SU-DHL-6 (cell line): Measurements from ENCODE around the gene HAO1.

Source experiments
- H2AFZ ChIP-seq: fragments of 200-600 bp; sonication (generic); 2 replicates; pipeline ENCODE4 v1.6.1; 2014; ENCODE audit warnings: low read depth, mild to moderate bottlenecking, moderate library complexity, mixed read lengths, antibody characterized with exemption, low read length; ENCODE audit not compliant: severe bottlenecking
- H3F3A ChIP-seq: fragments of 200-600 bp; shearing (Covaris generic); 2 replicates; pipeline ENCODE4 v1.6.0; 2016; ENCODE audit warnings: antibody characterized with exemption, mild to moderate bottlenecking; ENCODE audit not compliant: insufficient read depth
- H3K27ac ChIP-seq: fragments of 200-600 bp; sonication (generic); 2 replicates; pipeline ENCODE4 v1.5.1; 2016; ENCODE audit warnings: low read depth, mild to moderate bottlenecking, low read length, moderate library complexity, mixed read lengths
- H3K27me3 ChIP-seq: fragments of 200-600 bp; sonication (generic), shearing (Covaris generic); 2 replicates; pipeline ENCODE4 v1.6.0; 2014; ENCODE audit warnings: mild to moderate bottlenecking, low read length
- H3K36me3 ChIP-seq: fragments of 200-600 bp; sonication (generic); 2 replicates; pipeline ENCODE4 v1.6.1; 2014; ENCODE audit warnings: mild to moderate bottlenecking, low read length, mixed read lengths
- H3K4me2 ChIP-seq: fragments of 300-600, 200-600 bp; shearing (Covaris generic), sonication (generic); 2 replicates; pipeline ENCODE4 v1.6.0; 2014; ENCODE audit warnings: low read length, low read depth, mild to moderate bottlenecking; ENCODE audit not compliant: poor library complexity, severe bottlenecking
- H3K4me3 ChIP-seq: fragments of 200-600 bp; sonication (generic); 2 replicates; pipeline ENCODE4 v1.5.1; 2014; ENCODE audit warnings: antibody characterized with exemption, low read length, mild to moderate bottlenecking, mixed read lengths; ENCODE audit not compliant: insufficient read depth, poor library complexity, severe bottlenecking
- H3K79me2 ChIP-seq: fragments of 200-600 bp; sonication (generic); 2 replicates; pipeline ENCODE4 v1.6.1; 2014; ENCODE audit warnings: mild to moderate bottlenecking, low read length, moderate library complexity; ENCODE audit not compliant: insufficient read depth
- H3K9ac ChIP-seq: fragments of 200-600 bp; sonication (generic); 2 replicates; pipeline ENCODE4 v1.7.0; 2014; ENCODE audit warnings: mild to moderate bottlenecking, low read length
- H3K9me2 ChIP-seq: fragments of 200-600 bp; sonication (generic); replicated peaks from 2 replicates; pipeline ENCODE4 v1.6.1; 2014; ENCODE audit warnings: low read length; ENCODE audit not compliant: insufficient read depth
- H3K9me3 ChIP-seq: fragments of 200-600 bp; sonication (generic); 2 replicates; pipeline ENCODE4 v1.6.1; 2014; ENCODE audit warnings: low read length, mixed read lengths; ENCODE audit not compliant: insufficient read depth
- H4K20me1 ChIP-seq: fragments of 200-600 bp; sonication (generic); 2 replicates; pipeline ENCODE4 v1.6.1; 2014; ENCODE audit warnings: low read depth, mild to moderate bottlenecking, antibody characterized with exemption, low read length, moderate library complexity, mixed read lengths
- EZH2phosphoT487 ChIP-seq: fragments of 200-600 bp; sonication (generic), shearing (Covaris generic); conservative IDR thresholded peaks from 2 replicates; pipeline ENCODE4 v1.6.1; 2018; ENCODE audit warnings: mild to moderate bottlenecking, antibody characterized with exemption, low read length, moderate library complexity, mixed read lengths
- TF ChIP-seq, protein P1 (sequence below): fragments of 200-600 bp; sonication (generic); IDR thresholded peaks from one replicate; pipeline ENCODE4 v1.5.1; 2017; ENCODE audit warnings: antibody characterized with exemption, mild to moderate bottlenecking, low read length, moderate library complexity; ENCODE audit not compliant: insufficient read depth, poor library complexity, severe bottlenecking

The HAO1 gene

GRCh38 chr20:7975851-7976414 lies 35.7 kb upstream of the HAO1 start:
- Histone ChIP-seq H3K9me2 (no peaks in the 10 kb centered on the region), H3F3A (no peaks in the 10 kb centered on the region), H3K9me3 (no peaks in the 10 kb centered on the region), H3K79me2 (no peaks in the 10 kb centered on the region), H3K27ac (no peak overlapping the region), H3K4me3 (no peak overlapping the region), H3K4me2 (no peak overlapping the region), H3K36me3 (no peaks in the 10 kb centered on the region), H3K27me3 (no peaks in the 10 kb centered on the region), H4K20me1 (no peaks in the 10 kb centered on the region), H2AFZ (no peak overlapping the region), H3K9ac (no peak overlapping the region)
- TF ChIP-seq EZH2phosphoT487, result no peak
- TF ChIP-seq, protein P1, sequence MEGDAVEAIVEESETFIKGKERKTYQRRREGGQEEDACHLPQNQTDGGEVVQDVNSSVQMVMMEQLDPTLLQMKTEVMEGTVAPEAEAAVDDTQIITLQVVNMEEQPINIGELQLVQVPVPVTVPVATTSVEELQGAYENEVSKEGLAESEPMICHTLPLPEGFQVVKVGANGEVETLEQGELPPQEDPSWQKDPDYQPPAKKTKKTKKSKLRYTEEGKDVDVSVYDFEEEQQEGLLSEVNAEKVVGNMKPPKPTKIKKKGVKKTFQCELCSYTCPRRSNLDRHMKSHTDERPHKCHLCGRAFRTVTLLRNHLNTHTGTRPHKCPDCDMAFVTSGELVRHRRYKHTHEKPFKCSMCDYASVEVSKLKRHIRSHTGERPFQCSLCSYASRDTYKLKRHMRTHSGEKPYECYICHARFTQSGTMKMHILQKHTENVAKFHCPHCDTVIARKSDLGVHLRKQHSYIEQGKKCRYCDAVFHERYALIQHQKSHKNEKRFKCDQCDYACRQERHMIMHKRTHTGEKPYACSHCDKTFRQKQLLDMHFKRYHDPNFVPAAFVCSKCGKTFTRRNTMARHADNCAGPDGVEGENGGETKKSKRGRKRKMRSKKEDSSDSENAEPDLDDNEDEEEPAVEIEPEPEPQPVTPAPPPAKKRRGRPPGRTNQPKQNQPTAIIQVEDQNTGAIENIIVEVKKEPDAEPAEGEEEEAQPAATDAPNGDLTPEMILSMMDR, result no peak

GRCh38 chr20:7974785-7975435 lies 34.7 kb upstream of the HAO1 start:
- TF ChIP-seq, protein P1, result no peak
- TF ChIP-seq EZH2phosphoT487, result no peak
- Histone ChIP-seq H3K4me3 (no peak overlapping the region), H2AFZ (no peak overlapping the region), H3K36me3 (no peaks in the 10 kb centered on the region), H4K20me1 (no peaks in the 10 kb centered on the region), H3K9ac (no peak overlapping the region), H3K9me3 (no peaks in the 10 kb centered on the region), H3F3A (no peaks in the 10 kb centered on the region), H3K27ac (no peak overlapping the region), H3K4me2 (no peak overlapping the region), H3K79me2 (no peaks in the 10 kb centered on the region), H3K27me3 (no peaks in the 10 kb centered on the region), H3K9me2 (no peaks in the 10 kb centered on the region)

- no peaks in the 10 kb centered on the region for H3K9me2 ChIP-seq
- H3K27ac ChIP-seq, result no peak overlapping the region
- no peaks in the 10 kb centered on the region for H3K27me3 ChIP-seq
- H2AFZ ChIP-seq, result no peak overlapping the region
- H3F3A ChIP-seq, result no peaks in the 10 kb centered on the region
- no peaks in the 10 kb centered on the region for H3K9me3 ChIP-seq
- no peak overlapping the region for H3K9ac ChIP-seq
- no peaks in the 10 kb centered on the region for H3K36me3 ChIP-seq
- TF ChIP-seq, protein P1, result no peak
- no peak for TF ChIP-seq EZH2phosphoT487
- no peak overlapping the region for H3K4me3 ChIP-seq
- no peaks in the 10 kb centered on the region for H3K79me2 ChIP-seq
- no peak overlapping the region for H3K4me2 ChIP-seq
- no peaks in the 10 kb centered on the region for H4K20me1 ChIP-seq
Measured at GRCh38 chr20:7971536-7972280, 31.4 kb upstream of the HAO1 start.
